SK-N-SH treated with all-trans-retinoic acid at 6 μM for 48 hours (cell line): ENCODE data around the gene NME1.

ENCODE experiments used
- ATAC-seq: fragments of 200-7000 bp; cut with Tn5 transposase; 3 replicates; pipeline ENCODE4 v1.9.1; 2020; ENCODE audit warnings: mild to moderate bottlenecking, moderate library complexity
- BACH2 ChIP-seq: fragments of 250-450 bp; sonication (Bioruptor Pico); IDR thresholded peaks from 2 replicates; pipeline ENCODE4 v1.9.0; 2021; ENCODE audit warnings: mild to moderate bottlenecking, borderline replicate concordance
- CREB5 ChIP-seq: fragments of 250-450 bp; sonication (Bioruptor Pico); IDR thresholded peaks from 2 replicates; pipeline ENCODE4 v1.5.1; 2020; ENCODE audit warnings: low read depth, mild to moderate bottlenecking, moderate library complexity
- CSDC2 ChIP-seq: fragments of 250-450 bp; sonication (Bioruptor Pico); IDR thresholded peaks from 2 replicates; pipeline ENCODE4 v1.5.0; 2020; ENCODE audit warnings: mild to moderate bottlenecking, moderate library complexity
- CSRNP3 ChIP-seq: fragments of 250-450 bp; sonication (Bioruptor Pico); IDR thresholded peaks from 2 replicates; pipeline ENCODE4 v1.5.1; 2021; ENCODE audit warnings: mild to moderate bottlenecking, moderate library complexity
- GLIS3 ChIP-seq: fragments of 250-450 bp; sonication (Bioruptor Pico); IDR thresholded peaks from 2 replicates; pipeline ENCODE4 v1.5.0; 2020; ENCODE audit warnings: mild to moderate bottlenecking, moderate library complexity
- OSR1 ChIP-seq: fragments of 250-450 bp; sonication (Bioruptor Pico); IDR thresholded peaks from 2 replicates; pipeline ENCODE4 v1.8.0; 2022; ENCODE audit warnings: moderate library complexity, mild to moderate bottlenecking, inconsistent platforms
- POU6F1 ChIP-seq: fragments of 250-450 bp; sonication (Bioruptor Pico); IDR thresholded peaks from 2 replicates; pipeline ENCODE4 v1.8.0; 2021; ENCODE audit warnings: low read depth, mild to moderate bottlenecking, moderate library complexity, borderline replicate concordance
- PPARA ChIP-seq: fragments of 250-450 bp; sonication (Bioruptor Pico); IDR thresholded peaks from 2 replicates; pipeline ENCODE4 v1.5.0; 2020; ENCODE audit warnings: mild to moderate bottlenecking, borderline replicate concordance
- SNAI2 ChIP-seq: fragments of 250-450 bp; sonication (Bioruptor Pico); IDR thresholded peaks from 2 replicates; pipeline ENCODE4 v1.5.0; 2020; ENCODE audit warnings: mild to moderate bottlenecking, moderate library complexity
- TOX ChIP-seq: fragments of 250-450 bp; sonication (Bioruptor Pico); IDR thresholded peaks from 2 replicates; pipeline ENCODE4 v1.8.0; 2021; ENCODE audit warnings: mild to moderate bottlenecking, moderate library complexity, borderline replicate concordance
- ZC3H10 ChIP-seq: fragments of 250-450 bp; sonication (Bioruptor Pico); IDR thresholded peaks from 2 replicates; pipeline ENCODE4 v1.5.1; 2021; ENCODE audit warnings: mild to moderate bottlenecking, moderate library complexity
- ZFP3 ChIP-seq: fragments of 250-450 bp; sonication (Bioruptor Pico); IDR thresholded peaks from 2 replicates; pipeline ENCODE4 v1.5.0; 2020; ENCODE audit warnings: mild to moderate bottlenecking, moderate library complexity
- ZFP30 ChIP-seq: fragments of 450-650 bp; formaldehyde crosslinking; IDR thresholded peaks from 2 replicates; pipeline ENCODE4 v1.5.0; 2022; ENCODE audit warnings: mild to moderate bottlenecking, moderate library complexity
- ZNF565 ChIP-seq: fragments of 450-650 bp; formaldehyde crosslinking; conservative IDR thresholded peaks from 2 replicates; pipeline ENCODE4 v1.5.0; 2020; ENCODE audit warnings: low read depth, mild to moderate bottlenecking, moderate library complexity
- ZNF70 ChIP-seq: fragments of 450-650 bp; formaldehyde crosslinking; IDR thresholded peaks from 2 replicates; pipeline ENCODE4 v1.5.0; 2020; ENCODE audit warnings: mild to moderate bottlenecking, moderate library complexity
- ZNF8 ChIP-seq: fragments of 450-650 bp; formaldehyde crosslinking; IDR thresholded peaks from 2 replicates; pipeline ENCODE4 v1.5.0; 2020; ENCODE audit warnings: mild to moderate bottlenecking, moderate library complexity
- TF ChIP-seq, protein P1 (sequence below): fragments of 250-450 bp; sonication (Bioruptor Pico); IDR thresholded peaks from 2 replicates; pipeline ENCODE4 v1.8.0; 2020; ENCODE audit warnings: mild to moderate bottlenecking, moderate library complexity, borderline replicate concordance
- TF ChIP-seq, protein P2 (sequence below): fragments of 250-450 bp; sonication (Bioruptor Pico); IDR thresholded peaks from 2 replicates; pipeline ENCODE4 v1.5.0; 2020; ENCODE audit warnings: mild to moderate bottlenecking, moderate library complexity

Gene NME1

DNA sequence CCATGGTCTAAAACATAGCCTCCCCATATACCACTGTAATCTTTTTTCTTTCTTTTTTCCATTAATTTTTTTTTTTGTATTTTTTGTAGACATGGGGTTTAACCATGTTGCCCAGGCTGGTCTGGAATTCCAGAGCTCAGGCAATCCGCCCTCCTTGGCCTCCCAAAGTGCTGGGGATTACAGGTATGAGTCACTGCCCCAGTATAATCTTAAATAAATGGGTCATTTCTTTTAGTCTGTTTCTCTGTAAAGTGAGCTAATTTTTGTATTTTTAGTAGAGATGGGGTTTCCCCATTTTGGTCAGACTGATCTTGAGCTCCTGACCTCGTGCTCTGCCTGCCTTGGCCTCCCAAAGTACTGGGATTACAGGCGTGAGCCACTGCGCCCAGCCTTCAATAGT is 5.7 kb upstream of the NME1 start (continued):
- TF ChIP-seq, protein P1, sequence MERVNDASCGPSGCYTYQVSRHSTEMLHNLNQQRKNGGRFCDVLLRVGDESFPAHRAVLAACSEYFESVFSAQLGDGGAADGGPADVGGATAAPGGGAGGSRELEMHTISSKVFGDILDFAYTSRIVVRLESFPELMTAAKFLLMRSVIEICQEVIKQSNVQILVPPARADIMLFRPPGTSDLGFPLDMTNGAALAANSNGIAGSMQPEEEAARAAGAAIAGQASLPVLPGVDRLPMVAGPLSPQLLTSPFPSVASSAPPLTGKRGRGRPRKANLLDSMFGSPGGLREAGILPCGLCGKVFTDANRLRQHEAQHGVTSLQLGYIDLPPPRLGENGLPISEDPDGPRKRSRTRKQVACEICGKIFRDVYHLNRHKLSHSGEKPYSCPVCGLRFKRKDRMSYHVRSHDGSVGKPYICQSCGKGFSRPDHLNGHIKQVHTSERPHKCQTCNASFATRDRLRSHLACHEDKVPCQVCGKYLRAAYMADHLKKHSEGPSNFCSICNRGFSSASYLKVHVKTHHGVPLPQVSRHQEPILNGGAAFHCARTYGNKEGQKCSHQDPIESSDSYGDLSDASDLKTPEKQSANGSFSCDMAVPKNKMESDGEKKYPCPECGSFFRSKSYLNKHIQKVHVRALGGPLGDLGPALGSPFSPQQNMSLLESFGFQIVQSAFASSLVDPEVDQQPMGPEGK (CRISPR knock-in tag) = no peak
- TF ChIP-seq CSDC2 (no peak), BACH2 (CRISPR knock-in tag) (no peak), PPARA (CRISPR knock-in tag) (no peak), OSR1 (CRISPR knock-in tag) (no peak)

- TF ChIP-seq BACH2 (CRISPR knock-in tag) = no peak
- ATAC-seq = no peak
Measured at GRCh38 chr17:51149163-51149562, 4.2 kb upstream of the NME1 start.

DNA sequence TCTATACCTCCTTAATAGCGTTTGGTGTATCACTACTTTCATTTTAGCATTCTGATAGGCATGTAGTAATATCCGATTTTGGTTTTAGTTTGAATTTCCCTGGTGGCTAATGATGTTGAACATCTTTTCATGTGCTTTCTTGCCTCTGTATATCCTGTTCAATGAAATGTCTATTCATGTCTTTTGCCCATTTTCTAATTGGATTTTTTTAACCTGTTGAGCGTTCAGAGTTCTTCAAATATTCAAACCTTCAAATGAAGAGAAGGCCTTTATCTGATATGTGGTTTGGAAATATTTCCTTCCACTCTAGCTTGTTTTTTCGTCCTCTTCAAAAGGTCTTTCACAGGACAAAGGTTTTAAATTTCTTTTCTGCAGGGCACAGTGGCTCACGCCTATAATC is 2.4 kb upstream of the NME1 start:
- no peak for ATAC-seq
- TF ChIP-seq TOX (CRISPR knock-in tag) (no peak), ZNF8 (CRISPR knock-in tag) (no peak), ZFP30 (CRISPR knock-in tag) (no peak), CREB5 (CRISPR knock-in tag) (no peak), ZNF565 (CRISPR knock-in tag) (no peak), OSR1 (CRISPR knock-in tag) (no peak), SNAI2 (CRISPR knock-in tag) (no peak), POU6F1 (CRISPR knock-in tag) (no peak), ZFP3 (CRISPR knock-in tag) (no peak), CSRNP3 (CRISPR knock-in tag) (no peak)
- TF ChIP-seq, protein P2, sequence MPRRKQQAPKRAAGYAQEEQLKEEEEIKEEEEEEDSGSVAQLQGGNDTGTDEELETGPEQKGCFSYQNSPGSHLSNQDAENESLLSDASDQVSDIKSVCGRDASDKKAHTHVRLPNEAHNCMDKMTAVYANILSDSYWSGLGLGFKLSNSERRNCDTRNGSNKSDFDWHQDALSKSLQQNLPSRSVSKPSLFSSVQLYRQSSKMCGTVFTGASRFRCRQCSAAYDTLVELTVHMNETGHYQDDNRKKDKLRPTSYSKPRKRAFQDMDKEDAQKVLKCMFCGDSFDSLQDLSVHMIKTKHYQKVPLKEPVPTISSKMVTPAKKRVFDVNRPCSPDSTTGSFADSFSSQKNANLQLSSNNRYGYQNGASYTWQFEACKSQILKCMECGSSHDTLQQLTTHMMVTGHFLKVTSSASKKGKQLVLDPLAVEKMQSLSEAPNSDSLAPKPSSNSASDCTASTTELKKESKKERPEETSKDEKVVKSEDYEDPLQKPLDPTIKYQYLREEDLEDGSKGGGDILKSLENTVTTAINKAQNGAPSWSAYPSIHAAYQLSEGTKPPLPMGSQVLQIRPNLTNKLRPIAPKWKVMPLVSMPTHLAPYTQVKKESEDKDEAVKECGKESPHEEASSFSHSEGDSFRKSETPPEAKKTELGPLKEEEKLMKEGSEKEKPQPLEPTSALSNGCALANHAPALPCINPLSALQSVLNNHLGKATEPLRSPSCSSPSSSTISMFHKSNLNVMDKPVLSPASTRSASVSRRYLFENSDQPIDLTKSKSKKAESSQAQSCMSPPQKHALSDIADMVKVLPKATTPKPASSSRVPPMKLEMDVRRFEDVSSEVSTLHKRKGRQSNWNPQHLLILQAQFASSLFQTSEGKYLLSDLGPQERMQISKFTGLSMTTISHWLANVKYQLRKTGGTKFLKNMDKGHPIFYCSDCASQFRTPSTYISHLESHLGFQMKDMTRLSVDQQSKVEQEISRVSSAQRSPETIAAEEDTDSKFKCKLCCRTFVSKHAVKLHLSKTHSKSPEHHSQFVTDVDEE (CRISPR knock-in tag) = no peak

GRCh38 chr17:51152766-51153209 is 571 bp upstream of the NME1 start:
- ATAC-seq = peak; percentile 41
- TF ChIP-seq ZFP3 (CRISPR knock-in tag) (no peak), ZNF565 (CRISPR knock-in tag) (peak; percentile 66; the same call in 1 of the 2 replicates), ZC3H10 (no peak), GLIS3 (CRISPR knock-in tag) (no peak), POU6F1 (CRISPR knock-in tag) (no peak), ZFP30 (CRISPR knock-in tag) (0 out of 2 replicates have a peak, but pooled peaks have one; percentile 14), BACH2 (CRISPR knock-in tag) (0 out of 2 replicates have a peak, but pooled peaks have one; percentile 45), CSRNP3 (CRISPR knock-in tag) (no peak), SNAI2 (CRISPR knock-in tag) (no peak; the same call in 1 of the 2 replicates), ZNF70 (CRISPR knock-in tag) (no peak)
- TF ChIP-seq, protein P2 (CRISPR knock-in tag) = peak; percentile 19; the same call in 1 of the 2 replicates
